ELR (cell line): ENCODE results near the gene KRTAP5-8.
A peak's percentile ranks its signal among the peaks of the same experiment; 100 is the strongest.
"Not testable (repeated sequence)": the region's sequence is repeated elsewhere in the genome, so short reads cannot be mapped to it uniquely, and the experiment has no call there.

Experiments
- DNase-seq: peaks from one replicate; pipeline ENCODE4 v3.0.0-alpha.2; 2015; ENCODE audit warnings: low read depth

KRTAP5-8 gene

DNA sequence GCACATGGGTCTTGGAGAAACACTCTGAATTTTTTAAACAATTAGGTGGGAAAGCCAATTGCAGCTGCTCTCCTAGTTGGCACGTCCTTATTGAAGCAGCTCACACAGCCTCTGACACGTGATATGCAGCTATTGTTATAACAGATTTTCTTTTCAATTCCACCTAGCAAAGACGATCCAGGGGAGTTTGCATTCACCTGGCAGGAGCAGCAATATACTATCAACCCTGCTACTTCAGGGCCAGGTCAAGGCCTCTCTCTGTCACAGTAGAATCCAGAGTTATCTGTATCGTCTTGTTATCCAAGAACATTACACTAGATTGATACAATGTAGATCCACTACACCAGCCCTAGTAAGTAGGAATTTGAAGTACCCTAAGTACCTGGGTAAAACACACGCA lies 36.6 kb downstream of the KRTAP5-8 start:
- no peak for DNase-seq

DNA sequence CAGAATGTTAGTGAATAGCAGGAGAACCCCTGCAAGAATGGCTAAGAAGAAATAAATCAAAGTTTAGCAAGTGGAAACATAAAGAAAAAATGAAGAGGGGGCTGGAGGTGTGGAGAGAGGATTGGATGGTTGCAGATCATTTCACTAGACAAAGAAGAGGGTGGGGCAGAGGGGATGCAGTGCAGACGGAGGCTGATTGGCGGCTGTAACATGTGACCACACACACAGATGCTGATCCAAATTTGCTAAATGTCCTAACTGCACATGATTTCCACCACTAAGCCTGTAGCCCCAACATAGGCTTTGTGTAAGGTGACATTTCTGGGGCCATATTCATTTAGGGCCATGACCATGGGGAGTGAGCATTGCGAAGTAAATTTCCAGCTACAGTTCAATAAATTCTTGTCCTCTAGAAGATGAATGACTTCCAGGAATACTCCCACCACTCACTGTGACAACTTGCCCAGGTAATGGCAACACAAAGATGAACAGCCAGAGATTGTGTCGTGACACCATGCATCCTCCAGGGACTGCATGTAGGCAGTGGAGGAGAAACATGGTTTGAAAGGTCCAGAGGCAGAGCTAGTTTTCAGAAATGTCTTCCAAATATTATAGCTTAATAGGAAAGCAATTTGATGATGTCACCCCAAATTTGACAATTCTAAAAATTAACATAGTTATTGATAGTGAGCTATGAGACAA lies 38.0 kb downstream of the KRTAP5-8 start:
- no peak for DNase-seq

DNA sequence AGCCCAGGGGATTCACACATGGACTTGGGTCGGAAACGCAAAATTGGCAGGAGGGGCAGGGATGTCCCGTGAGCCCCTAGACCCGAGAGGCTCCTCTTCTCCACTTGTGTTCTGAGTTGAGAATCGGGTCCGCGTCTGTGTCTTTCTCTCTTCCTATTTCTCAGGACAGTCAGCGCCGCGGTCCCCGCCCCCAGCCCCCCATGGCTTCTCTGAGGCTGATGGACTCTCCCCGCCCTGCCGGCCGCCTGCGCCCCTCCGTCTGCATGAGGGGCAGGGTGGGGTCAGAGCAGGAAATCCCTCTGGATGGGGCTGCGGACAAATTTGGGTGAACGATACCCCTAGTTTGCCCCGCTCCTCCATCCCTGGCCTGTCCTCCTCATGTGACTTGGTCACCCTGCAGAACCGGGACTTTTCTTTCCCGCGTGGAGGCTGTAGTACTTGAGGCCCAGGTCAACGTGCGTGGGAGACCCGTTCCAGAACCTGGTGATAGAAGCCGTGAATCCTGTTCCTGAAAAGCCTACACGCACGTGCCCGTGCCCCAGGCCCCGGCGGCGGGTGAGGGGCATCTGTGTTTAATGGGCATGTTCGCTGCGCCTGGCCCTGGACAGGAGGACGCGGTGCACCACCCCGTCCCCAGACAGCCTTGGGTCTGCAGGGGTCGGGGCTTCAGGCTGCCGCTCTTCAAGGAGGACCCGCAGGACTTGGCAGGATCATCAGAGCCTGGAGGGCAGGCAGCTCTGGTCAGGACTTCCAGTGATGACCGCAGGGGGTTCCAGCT lies 39.1 kb downstream of the KRTAP5-8 start:
- DNase-seq: not testable (repeated sequence)

- DNase-seq: no peak
Observed at GRCh38 chr11:71577469-71578004, 39.7 kb downstream of the KRTAP5-8 start.

DNA sequence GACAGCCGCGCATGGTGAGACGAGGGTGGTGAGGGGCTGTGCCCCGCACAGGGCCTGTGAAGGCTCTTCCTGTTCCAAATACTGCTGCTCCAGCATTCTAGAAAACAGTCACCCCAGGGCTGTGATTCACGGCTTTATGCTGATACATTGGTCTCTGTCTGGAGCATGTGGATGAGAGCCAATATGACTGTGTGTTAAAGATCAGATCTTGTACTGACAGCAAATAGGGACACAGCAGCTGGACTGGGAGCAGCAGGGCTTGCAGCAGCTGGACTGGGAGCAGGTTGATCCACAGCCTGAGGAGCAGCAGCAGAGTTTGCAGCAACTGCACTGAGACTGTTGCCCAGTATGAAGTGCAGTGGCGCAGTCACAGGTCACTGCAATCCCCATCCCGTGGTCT lies 41.7 kb downstream of the KRTAP5-8 start:
- peak; percentile 10 for DNase-seq

- peak; percentile 71 for DNase-seq
Observed at GRCh38 chr11:71580057-71581003, 42.5 kb downstream of the KRTAP5-8 start.

- DNase-seq: peak; percentile 4
Observed at GRCh38 chr11:71581826-71582225, 44.0 kb downstream of the KRTAP5-8 start.

DNA sequence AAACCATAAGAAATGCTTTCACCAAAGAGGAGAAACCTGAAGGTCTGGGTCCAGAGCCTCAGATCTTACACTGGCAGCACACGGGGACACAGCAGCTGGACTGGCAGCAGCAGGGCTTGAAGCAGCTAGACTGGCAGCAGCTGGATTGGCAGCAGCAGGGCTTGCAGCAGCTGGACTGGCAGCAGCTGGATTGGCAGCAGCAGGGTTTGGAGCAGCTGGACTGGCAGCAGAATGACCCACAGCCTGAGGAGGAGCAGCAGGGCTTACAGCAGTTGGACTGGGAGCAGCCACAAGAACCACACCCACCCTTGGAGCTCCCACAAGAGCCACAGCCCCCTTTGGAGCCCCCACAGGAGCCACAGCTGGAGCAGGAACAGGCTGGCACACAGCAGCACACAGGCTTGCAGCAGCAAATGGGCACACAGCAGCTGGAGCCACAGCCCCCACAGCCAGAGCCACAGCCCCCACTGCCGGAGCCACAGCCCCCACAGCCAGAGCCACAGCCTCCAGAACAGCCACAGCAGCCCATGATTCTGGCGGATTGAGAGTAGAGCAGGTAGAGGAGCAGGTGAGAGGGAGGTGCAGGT lies 44.6 kb downstream of the KRTAP5-8 start, which contains the start of gene KRTAP5-11:
Gene KRTAP5-11, minus strand, starts transcription at position 567 of the 587 bp plus-strand sequence. Its CDS starts 38 bp downstream, at position 529.
- DNase-seq: no peak

GRCh38 chr11:71582969-71583368 lies 45.1 kb downstream of the KRTAP5-8 start:
- not testable (repeated sequence) for DNase-seq

DNA sequence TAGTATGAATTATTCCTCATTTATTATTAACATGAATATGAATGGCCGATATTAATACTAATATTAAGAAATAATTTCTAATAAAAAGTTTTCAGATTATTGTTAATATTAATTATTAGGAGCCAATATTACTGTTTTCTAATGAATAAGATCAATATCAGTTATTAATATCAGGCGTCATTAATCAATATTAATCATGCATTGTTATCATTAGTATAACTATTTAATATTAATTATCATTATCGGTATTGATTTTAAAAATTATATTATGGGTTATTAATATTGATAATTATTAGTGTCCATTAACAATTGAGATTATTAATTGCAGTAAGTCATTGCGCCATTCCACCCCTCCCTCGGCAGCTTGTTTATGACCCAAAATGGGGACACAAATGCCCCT lies 47.8 kb downstream of the KRTAP5-8 start:
- not testable (repeated sequence) for DNase-seq

GRCh38 chr11:71588314-71588713 lies 50.5 kb downstream of the KRTAP5-8 start:
- DNase-seq: peak; percentile 8
